Coronary artery (tissue), 2 donors: ENCODE data around the gene ACTN1.

ENCODE experiments used
- DNase-seq: peaks from one replicate; pipeline ENCODE4 v3.0.0-alpha.2; 2017; ENCODE audit warnings: low spot score
- H3K27ac ChIP-seq, 2 donors: fragments of 200-600 bp; sonication (generic); one replicate each; pipeline ENCODE4 v1.5.1; 2016 to 2019
- H3K4me3 ChIP-seq: fragments of 200-600 bp; sonication (generic); 2 replicates; pipeline ENCODE4 v1.5.1; 2016; ENCODE audit warnings: mild to moderate bottlenecking, moderate library complexity
- TF ChIP-seq, protein P1 (sequence below): fragments of 200-600 bp; sonication (generic); IDR thresholded peaks from one replicate; pipeline ENCODE4 v1.5.1; 2019; ENCODE audit warnings: antibody characterized with exemption

ACTN1 gene

GRCh38 chr14:68908803-68909202, 70.3 kb downstream of the ACTN1 start:
- no peak for DNase-seq

DNA sequence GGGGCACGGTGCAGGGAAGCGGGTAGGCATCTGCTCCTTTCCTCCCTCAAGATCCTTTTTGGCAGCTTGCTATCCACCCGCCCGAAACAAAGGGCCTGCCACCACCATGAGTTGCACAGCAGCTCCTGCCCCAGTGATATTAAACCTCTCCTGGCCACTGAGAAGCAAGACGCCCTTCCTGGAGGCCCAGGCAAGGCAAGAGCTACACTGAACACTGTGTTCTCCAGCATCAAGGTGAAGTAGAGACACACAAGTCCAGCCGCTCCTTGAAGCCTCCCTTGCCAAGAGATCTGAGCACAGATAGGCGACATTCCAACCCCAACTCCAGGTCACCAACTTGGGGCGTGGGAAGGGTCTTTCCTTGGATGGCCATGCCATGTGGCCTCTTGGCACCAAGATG, 70.9 kb downstream of the ACTN1 start:
- TF ChIP-seq, protein P1, sequence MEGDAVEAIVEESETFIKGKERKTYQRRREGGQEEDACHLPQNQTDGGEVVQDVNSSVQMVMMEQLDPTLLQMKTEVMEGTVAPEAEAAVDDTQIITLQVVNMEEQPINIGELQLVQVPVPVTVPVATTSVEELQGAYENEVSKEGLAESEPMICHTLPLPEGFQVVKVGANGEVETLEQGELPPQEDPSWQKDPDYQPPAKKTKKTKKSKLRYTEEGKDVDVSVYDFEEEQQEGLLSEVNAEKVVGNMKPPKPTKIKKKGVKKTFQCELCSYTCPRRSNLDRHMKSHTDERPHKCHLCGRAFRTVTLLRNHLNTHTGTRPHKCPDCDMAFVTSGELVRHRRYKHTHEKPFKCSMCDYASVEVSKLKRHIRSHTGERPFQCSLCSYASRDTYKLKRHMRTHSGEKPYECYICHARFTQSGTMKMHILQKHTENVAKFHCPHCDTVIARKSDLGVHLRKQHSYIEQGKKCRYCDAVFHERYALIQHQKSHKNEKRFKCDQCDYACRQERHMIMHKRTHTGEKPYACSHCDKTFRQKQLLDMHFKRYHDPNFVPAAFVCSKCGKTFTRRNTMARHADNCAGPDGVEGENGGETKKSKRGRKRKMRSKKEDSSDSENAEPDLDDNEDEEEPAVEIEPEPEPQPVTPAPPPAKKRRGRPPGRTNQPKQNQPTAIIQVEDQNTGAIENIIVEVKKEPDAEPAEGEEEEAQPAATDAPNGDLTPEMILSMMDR = no peak
- no peak for DNase-seq
- Histone ChIP-seq H3K27ac (peak overlapping the region; percentile 47 to 84), H3K4me3 (no peak overlapping the region)

More at GRCh38 chr14:68908803-68909202, 70.3 kb downstream of the ACTN1 start:
- no peak overlapping the region for H3K4me3 ChIP-seq
- TF ChIP-seq, protein P1 = no peak
- peak overlapping the region; percentile 47 to 84 for H3K27ac ChIP-seq

GRCh38 chr14:68906439-68906838, 72.7 kb downstream of the ACTN1 start:
- Histone ChIP-seq H3K27ac (peak overlapping the region in 1 of 2 donors; percentile 58), H3K4me3 (no peak overlapping the region)
- no peak for DNase-seq
- TF ChIP-seq, protein P1 = no peak

DNA sequence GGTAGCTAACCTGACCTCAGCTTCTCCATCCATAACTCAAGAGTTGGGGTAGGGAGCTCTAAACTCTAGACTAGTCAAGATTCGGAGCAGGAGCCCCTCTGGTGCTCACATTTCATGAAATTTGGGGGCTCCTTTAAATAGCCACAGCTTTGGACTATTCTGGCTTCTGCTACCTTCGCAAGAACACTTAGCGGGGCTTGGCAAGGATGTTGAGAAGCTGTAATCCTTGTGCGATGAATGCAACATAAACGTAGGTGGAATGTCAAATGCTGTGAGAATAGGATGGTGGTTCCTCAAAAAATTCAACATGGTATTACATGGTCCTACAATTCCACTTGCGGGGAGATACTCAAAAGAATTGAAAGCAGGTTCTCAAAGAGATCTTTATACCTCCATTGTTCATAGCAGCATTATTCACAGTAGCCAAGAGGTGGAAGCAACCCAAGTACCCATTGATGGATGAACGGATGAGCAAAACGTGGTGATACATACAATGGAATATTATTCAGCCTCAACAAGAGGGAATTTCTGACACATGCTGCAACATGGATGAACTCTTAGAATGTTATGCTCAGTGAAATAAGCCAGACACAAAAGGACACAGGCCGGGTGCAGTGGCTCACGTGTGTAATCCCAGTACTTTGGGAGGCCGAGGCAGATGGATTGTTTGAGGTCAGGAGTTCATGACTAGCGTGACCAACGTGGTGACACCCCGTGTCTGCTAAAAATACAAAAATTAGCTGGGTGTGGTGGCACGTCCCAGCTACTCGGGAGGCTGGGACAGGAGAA, 73.8 kb downstream of the ACTN1 start:
- TF ChIP-seq, protein P1 = no peak
- H3K27ac ChIP-seq = peak overlapping the region in 1 of 2 donors; percentile 33
- DNase-seq = no peak

GRCh38 chr14:68902357-68902756, 76.7 kb downstream of the ACTN1 start:
- H3K27ac ChIP-seq = peak overlapping the region in 1 of 2 donors; percentile 74
- no peak overlapping the region for H3K4me3 ChIP-seq

More for the DNA sequence above, 73.8 kb downstream of the ACTN1 start:
- H3K4me3 ChIP-seq = no peak overlapping the region

GRCh38 chr14:68899033-68899603, 80.0 kb downstream of the ACTN1 start:
- no peak for DNase-seq
- no peak overlapping the region for H3K4me3 ChIP-seq
- TF ChIP-seq, protein P1 = no peak
- H3K27ac ChIP-seq = peak overlapping the region; percentile 56 to 85

More at GRCh38 chr14:68902357-68902756, 76.7 kb downstream of the ACTN1 start:
- TF ChIP-seq, protein P1 = no peak
- DNase-seq = no peak
